ACC112 (cell line): ENCODE data around the gene DOCK2.
"Not testable (repeated sequence)": the region's sequence is repeated elsewhere in the genome, so short reads cannot be mapped to it uniquely, and the experiment has no call there.

Experiments used
- H2AFZ ChIP-seq: fragments of 200-600 bp; sonication (generic); one replicate; pipeline ENCODE4 v1.6.0; 2017; ENCODE audit warnings: antibody characterized with exemption, low read length; ENCODE audit not compliant: unreplicated experiment
- H3K27ac ChIP-seq: fragments of 200-600 bp; sonication (generic); 2 replicates; pipeline ENCODE4 v1.5.1; 2014; ENCODE audit warnings: low read depth, mild to moderate bottlenecking, antibody characterized with exemption, low read length, moderate library complexity
- H3K27me3 ChIP-seq: fragments of 200-600 bp; sonication (generic); 2 replicates; pipeline ENCODE4 v1.6.1; 2014; ENCODE audit warnings: mild to moderate bottlenecking, antibody characterized with exemption, low read length, moderate library complexity, mixed read lengths; ENCODE audit not compliant: insufficient read depth
- H3K36me3 ChIP-seq: fragments of 200-600 bp; sonication (generic); 2 replicates; pipeline ENCODE4 v1.6.1; 2016; ENCODE audit warnings: mild to moderate bottlenecking, antibody characterized with exemption, low read length, moderate library complexity, mixed read lengths; ENCODE audit not compliant: insufficient read depth
- H3K4me1 ChIP-seq: fragments of 200-600 bp; sonication (generic); one replicate; pipeline ENCODE4 v1.6.1; 2016; ENCODE audit warnings: low read length, mixed read lengths; ENCODE audit not compliant: insufficient read depth, unreplicated experiment, control insufficient read depth
- H3K4me3 ChIP-seq: fragments of 200-600 bp; sonication (generic); 2 replicates; pipeline ENCODE4 v1.5.1; 2014; ENCODE audit warnings: mild to moderate bottlenecking, low read depth, low read length
- H3K79me2 ChIP-seq: fragments of 200-600 bp; sonication (generic); one replicate; pipeline ENCODE4 v1.6.0; 2016; ENCODE audit warnings: low read length; ENCODE audit not compliant: control insufficient read depth, unreplicated experiment, insufficient read depth

DOCK2 gene

DNA sequence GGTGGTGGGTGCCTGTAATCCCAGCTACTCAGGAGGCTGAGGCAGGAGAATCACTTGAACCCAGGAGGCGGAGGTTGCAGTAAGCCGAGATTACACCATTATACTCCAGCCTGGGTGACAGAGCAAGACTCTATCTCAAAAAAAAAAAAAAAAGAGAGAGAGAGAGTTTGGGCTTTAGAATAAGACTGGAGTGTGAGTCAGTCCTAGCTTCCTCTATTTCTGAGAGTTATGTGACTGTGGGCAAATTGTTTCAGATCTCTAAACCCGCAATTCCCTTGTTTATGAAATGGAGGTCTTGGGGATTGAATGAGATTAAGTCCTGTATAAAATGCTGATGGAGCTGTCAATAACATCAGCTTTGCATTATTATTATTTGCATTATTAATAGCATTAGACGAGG lies 316.1 kb downstream of the DOCK2 start:
- not testable (repeated sequence) for H2AFZ ChIP-seq, H3K27ac ChIP-seq, H3K4me3 ChIP-seq, H3K4me1 ChIP-seq, H3K27me3 ChIP-seq, H3K79me2 ChIP-seq, H3K36me3 ChIP-seq

DNA sequence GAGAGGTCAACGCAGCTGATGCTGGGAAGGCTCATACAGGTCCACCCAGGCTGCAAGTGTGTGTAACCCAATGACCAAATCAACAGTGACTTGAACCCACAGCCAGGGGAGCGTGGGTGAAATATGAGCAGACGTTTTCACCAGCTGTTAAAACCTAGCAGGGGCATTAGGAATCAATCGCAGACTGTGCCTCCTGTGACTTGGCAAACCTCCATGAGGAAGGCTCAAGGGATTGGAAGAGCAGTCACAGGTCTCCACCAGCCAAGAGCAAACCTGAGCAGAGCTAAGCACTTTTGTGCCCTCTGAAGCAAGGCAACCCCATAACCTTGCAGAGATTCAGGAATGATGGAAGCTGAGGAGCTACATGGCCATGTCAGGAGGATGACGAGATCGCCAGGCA lies 317.7 kb downstream of the DOCK2 start:
- Histone ChIP-seq H2AFZ (no peak overlapping the region), H3K4me3 (no peak overlapping the region), H3K4me1 (peaks cover 5% of the 10 kb centered on the region), H3K27me3 (no peaks in the 10 kb centered on the region), H3K36me3 (no peaks in the 10 kb centered on the region; the same call in 1 of the 2 replicates), H3K79me2 (no peaks in the 10 kb centered on the region), H3K27ac (no peak overlapping the region)

DNA sequence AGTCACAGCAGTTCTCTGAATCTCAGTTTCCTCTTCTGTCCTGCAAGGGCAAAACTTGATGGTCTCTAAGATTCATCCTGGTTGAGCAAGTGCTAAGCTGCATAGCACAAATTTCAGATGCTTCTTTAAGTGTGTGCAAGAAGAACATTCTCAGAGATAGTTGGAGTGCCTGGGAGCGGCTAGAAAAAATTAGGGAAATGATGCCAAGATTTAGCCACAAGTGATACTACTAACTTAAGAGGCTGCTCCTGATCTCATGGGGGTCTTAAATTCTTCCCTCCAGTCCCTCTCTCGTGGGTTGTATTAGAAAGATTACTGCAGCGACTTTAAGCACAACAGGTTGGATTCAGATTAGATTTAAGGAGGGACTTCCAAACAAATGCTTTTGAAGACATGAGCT lies 319.1 kb downstream of the DOCK2 start:
- H3K27me3 ChIP-seq = no peaks in the 10 kb centered on the region
- H3K27ac ChIP-seq = no peak overlapping the region
- H3K4me1 ChIP-seq = peaks cover 5% of the 10 kb centered on the region
- peaks cover 4% of the 10 kb centered on the region for H3K79me2 ChIP-seq
- peaks cover 5% of the 10 kb centered on the region; the same call in 1 of the 2 replicates for H3K36me3 ChIP-seq
- no peak overlapping the region for H2AFZ ChIP-seq
- no peak overlapping the region for H3K4me3 ChIP-seq

DNA sequence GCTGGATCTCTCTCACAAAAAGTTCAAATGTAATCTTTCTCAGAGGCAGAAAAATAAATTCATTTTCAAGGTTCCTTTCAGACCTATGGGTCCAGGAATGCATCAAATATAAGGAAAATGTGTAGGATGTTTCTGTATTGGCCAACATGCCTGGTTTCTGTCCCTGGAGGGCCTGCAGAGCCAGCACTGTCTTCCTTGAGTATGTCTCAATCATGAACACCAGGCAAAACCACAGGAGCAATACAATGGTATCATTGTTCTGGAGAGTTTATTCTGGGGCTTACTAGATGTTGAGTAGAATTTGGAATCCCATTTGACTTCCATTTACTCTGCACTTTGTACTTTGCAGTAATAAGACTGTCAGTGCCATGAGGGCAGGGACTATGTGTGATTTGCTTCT lies 319.7 kb downstream of the DOCK2 start:
- Histone ChIP-seq H2AFZ (no peak overlapping the region), H3K27ac (no peak overlapping the region), H3K27me3 (no peaks in the 10 kb centered on the region), H3K4me1 (peaks cover 5% of the 10 kb centered on the region), H3K79me2 (peaks cover 4% of the 10 kb centered on the region), H3K4me3 (no peak overlapping the region), H3K36me3 (peaks cover 6% of the 10 kb centered on the region; the same call in 1 of the 2 replicates)

DNA sequence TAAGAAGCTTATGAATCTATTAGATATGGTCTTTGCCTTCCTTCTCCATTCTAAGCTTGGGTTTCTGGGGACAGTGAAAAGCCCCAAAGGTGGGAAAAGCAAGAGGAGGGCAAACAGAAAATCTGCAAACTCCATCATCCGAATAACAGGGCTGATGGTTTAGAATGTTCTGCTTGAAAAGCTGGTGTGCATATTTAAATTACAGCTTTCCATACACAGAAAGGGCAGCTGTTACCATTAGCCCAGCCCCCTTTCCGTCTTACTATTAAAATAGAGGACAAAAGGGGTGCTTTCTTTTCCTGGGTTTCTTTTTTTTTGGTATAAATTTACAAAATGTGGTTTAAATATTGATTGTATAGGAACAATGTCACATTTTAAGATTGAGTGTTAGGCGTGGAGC lies 321.2 kb downstream of the DOCK2 start:
- no peaks in the 10 kb centered on the region for H3K27me3 ChIP-seq
- H3K79me2 ChIP-seq = peaks cover 4% of the 10 kb centered on the region

DNA sequence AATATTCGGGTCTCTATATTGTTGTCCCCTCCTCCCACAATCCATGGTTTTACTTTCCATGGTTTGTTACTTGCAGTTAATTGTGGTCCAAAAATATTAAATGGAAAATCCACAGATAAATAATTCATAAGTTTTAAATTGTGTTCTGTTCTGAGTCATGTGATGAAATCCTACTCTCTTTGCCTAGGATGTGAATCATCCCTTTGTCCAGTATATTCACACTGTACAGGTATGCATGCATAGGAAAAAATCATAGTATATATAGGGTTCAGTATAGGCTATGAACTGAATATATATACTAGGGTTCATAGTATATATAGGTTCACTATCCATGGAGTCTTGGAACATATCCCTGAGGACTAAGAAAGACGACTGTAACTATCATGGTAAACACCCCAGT lies 323.6 kb downstream of the DOCK2 start:
- Histone ChIP-seq H3K27me3 (no peaks in the 10 kb centered on the region), H3K36me3 (peaks cover 6% of the 10 kb centered on the region; the same call in 1 of the 2 replicates), H3K79me2 (peaks cover 4% of the 10 kb centered on the region), H2AFZ (no peak overlapping the region), H3K4me3 (no peak overlapping the region), H3K27ac (no peak overlapping the region), H3K4me1 (no peaks in the 10 kb centered on the region)

More for the DNA sequence above, 321.2 kb downstream of the DOCK2 start:
- Histone ChIP-seq H3K27ac (no peak overlapping the region), H3K36me3 (peaks cover 6% of the 10 kb centered on the region; the same call in 1 of the 2 replicates), H2AFZ (no peak overlapping the region), H3K4me1 (peaks cover 5% of the 10 kb centered on the region), H3K4me3 (no peak overlapping the region)

DNA sequence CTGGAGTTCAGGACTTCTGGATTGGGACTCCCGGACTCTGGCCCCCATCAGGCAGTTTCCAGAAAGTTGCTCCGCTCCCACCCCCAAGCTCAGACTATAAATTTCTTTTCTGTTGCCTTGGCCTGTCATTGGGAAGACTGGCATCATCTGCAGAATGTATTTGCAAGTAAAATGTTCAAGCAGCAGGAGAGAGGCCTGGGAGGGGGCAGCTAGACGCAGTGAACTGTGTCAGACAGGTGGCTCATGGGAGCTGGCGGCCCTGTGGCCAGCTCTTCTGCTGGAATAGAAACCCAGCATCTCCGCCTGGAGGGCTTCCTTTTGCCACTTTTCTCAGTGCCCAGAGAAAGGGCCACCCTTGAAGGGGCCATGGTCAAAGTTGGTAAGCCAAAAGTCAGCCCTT lies 327.2 kb downstream of the DOCK2 start:
- Histone ChIP-seq H3K36me3 (peaks cover 6% of the 10 kb centered on the region; the same call in 1 of the 2 replicates), H3K79me2 (peaks cover 27% of the 10 kb centered on the region), H3K27me3 (no peaks in the 10 kb centered on the region), H3K27ac (no peak overlapping the region), H2AFZ (no peak overlapping the region), H3K4me1 (peaks cover 6% of the 10 kb centered on the region), H3K4me3 (no peak overlapping the region)

DNA sequence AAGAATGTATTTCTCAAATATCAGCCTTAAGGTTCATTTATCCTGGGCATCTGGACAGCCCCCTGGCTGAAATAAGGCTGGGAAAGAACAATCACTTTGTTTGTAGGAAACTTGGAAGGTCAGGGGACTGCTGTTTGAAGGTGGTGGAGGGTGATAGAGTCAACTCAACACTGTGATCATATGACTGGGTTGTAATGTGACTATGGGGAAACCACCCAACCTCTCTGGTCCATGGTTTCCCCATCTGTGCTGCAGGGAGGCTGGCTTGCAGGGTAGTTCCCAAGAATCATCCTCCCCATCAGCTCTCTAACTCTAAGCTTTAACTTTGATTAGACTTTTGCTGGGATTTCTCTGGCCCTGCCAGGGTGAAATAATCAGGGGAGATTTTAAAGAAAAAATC lies 333.3 kb downstream of the DOCK2 start:
- Histone ChIP-seq H2AFZ (no peak overlapping the region), H3K27ac (peak overlapping the region; percentile 89), H3K79me2 (peaks cover 67% of the 10 kb centered on the region), H3K4me1 (peaks cover 46% of the 10 kb centered on the region), H3K27me3 (no peaks in the 10 kb centered on the region), H3K36me3 (no peaks in the 10 kb centered on the region), H3K4me3 (no peak overlapping the region)

DNA sequence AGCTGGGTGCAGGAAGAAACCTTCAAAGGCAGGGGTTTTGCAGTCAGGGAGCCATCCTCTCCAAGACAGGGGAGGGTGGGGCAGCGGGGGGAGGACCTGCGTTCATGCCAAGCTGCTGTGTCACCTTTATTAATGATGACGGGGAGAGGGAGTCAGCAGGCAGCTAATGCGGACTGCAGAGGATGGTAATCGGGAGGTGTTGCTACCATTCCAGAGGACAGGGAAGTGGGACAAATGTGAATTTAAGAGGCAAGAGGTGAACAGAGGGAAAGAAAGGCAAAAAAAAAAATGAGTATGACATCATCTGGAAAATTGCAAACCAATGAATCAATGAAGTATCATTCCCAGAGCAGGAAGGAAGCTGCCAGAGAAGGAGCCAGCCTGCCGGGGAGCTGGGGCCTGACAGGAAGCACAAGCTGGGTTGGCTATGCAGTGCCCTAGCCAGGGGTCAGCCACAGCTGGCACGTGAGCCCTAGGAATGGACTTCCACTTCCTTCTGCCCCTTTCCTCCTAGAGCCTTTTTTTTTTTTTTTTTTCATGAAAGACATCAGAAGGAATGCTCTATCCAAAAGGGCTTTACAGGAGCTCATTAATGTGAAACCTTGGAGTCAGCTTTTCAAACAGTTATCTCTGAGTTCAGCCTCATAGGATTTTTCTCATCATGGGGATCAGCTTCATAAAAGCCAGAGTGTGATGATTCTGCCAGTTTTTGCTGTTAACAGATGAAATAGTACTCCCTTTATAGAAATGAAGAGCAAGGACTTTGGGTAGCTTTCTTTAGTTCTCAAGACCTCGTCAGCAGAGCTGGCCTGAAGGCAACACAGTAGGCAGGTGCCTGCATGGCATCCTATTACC lies 334.1 kb downstream of the DOCK2 start:
- Histone ChIP-seq H3K4me3 (peak overlapping the region; percentile 0), H3K36me3 (no peaks in the 10 kb centered on the region), H3K79me2 (peaks cover 74% of the 10 kb centered on the region), H3K27me3 (no peaks in the 10 kb centered on the region), H3K4me1 (peaks cover 50% of the 10 kb centered on the region), H3K27ac (peak overlapping the region; percentile 89), H2AFZ (peak overlapping the region; percentile 19)

DNA sequence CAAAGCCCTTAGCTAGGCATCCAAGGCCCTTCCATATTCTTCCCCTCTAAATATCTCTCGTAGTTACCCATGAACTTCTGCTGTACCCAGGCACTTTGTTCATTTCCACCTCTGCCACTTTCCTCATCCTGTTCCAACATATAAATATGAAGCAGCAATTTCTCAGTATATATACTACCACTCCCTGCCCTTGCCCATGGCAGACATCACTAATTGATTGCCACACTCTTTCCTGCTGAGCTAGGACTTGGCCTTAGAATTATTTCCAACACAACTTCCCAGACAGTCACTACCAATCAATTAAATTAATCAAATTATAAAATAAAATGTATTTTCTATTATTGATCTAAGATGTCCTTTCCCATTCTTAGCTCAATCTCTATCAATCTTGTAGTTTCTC lies 334.7 kb downstream of the DOCK2 start:
- H3K36me3 ChIP-seq = no peaks in the 10 kb centered on the region
- peak overlapping the region; percentile 19 for H2AFZ ChIP-seq
- peaks cover 52% of the 10 kb centered on the region for H3K4me1 ChIP-seq
- H3K27me3 ChIP-seq = no peaks in the 10 kb centered on the region
- H3K79me2 ChIP-seq = peaks cover 74% of the 10 kb centered on the region
- H3K4me3 ChIP-seq = peak overlapping the region; percentile 0; the same call in 1 of the 2 replicates
- peak overlapping the region; percentile 89 for H3K27ac ChIP-seq

DNA sequence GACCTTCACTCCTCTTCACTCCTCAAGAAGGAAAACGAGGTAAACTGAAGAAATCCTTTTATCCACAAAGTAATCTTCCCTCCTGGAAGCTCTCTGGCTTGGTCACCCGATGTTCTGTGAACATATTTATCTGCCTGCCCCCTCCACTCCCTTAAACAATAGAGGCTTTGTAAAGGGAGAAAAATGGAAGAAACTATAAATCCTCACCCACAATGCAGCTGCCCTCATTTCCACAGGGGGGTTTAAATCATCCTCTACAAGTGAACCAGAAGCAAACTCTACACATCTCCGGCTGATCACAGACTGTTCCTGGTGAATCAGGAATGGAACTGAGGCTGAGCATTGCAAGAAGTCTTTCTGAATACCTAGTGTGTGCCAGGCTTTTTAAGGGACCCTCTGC lies 336.0 kb downstream of the DOCK2 start:
- Histone ChIP-seq H3K27me3 (no peaks in the 10 kb centered on the region), H3K79me2 (peaks cover 71% of the 10 kb centered on the region), H3K36me3 (no peaks in the 10 kb centered on the region), H3K4me3 (no peak overlapping the region), H3K27ac (no peak overlapping the region), H3K4me1 (peaks cover 62% of the 10 kb centered on the region), H2AFZ (no peak overlapping the region)
